Measurements from ENCODE around the gene TMIE.

The TMIE gene

DNA sequence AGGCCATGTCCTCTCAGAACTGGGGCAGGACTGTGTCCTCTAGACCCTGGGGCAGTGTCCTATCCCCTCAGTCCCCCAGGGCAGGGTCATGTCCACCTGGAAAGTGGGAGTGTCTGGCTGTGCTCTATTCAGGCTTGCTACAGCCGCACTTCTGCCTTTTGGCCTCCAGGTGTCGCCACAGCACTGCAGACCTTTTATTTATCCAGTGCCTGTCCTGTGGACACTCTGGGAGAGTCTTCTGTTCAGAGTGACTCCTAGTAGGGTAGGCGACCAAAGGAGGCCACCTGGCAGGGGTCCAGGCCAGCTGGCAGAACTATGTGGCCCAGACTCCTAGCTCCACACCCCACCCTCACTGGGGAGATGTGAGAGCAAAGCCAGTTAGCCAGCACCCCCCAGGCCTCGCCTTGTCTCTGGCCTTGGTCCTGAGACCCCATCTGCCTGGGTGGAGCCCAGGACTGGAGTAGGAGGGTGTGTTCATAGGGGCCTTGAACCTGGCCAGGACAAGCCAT, 3.9 kb downstream of the TMIE start:
- no peak overlapping the region for H3K4me3 ChIP-seq (ENCODE audit: low read depth, low read length)
- no peak for DNase-seq (ENCODE audit: low read depth)

DNA sequence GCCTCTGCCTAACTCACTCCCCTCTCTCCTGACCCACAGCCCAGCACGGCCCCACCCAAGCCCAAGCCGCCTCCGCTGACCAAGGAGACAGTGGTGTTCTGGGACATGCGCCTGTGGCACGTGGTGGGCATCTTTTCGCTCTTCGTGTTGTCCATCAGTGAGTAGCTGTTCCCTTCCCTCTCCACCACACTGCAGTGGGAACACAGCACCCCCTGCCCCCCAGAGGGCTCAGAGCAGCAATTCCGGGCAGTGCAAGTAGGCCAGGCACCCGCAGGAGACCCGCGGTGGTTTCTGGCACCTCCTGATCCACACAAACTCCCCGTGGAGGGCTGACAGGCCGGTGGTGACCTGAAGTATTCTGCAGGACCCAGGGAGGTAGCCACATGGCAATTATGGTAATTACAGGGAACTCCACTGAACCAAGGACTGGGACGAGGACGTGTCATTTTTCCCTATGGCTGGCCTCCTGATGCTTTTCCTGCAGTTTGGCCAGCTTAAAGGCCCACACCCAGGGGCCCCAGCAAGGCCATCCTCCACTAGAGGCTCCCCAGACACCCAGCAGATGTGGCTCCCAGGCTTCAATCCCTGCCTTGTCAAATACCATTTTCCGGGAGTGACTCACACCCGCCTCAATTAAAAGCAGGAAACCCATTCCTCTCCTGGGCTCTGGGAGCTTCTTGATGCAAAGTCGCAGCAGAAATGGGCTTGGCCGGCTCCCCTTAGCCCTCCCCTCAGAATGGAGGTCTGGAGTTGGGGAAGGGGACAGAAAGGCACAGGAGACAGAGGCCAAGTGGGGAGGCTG, 4.8 kb downstream of the TMIE start:
- DNase-seq (ENCODE audit: low read depth): no peak
- H3K4me3 ChIP-seq (ENCODE audit: low read depth, low read length): no peak overlapping the region

- H3K4me3 ChIP-seq (ENCODE audit: low read depth, low read length): no peak overlapping the region
- DNase-seq (ENCODE audit: low read depth): no peak
Observed at GRCh38 chr3:46706771-46707582, 5.8 kb downstream of the TMIE start.

DNA sequence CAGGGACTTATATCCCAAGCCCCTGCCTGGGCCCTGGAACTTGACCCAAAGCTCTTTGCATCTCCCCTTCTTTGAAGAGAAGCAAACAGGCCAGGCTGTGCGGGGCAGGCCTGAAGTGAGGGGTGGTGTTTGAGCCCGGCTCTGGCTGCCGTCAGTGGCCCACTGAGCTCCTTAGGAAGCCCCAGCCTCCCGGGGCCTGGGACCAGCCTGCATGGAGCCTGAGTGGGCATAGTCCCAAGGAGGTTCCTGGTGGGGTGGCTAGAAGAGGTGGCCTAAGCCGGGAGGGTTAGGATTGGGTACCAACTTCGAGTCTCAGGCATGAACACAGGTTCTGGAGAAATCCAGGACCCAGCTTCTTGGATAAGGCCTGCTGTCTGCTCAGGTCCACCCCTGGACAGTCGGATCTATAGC, 6.4 kb downstream of the TMIE start:
- no peak overlapping the region for H3K4me3 ChIP-seq (ENCODE audit: low read depth, low read length)
- DNase-seq (ENCODE audit: low read depth): no peak

DNA sequence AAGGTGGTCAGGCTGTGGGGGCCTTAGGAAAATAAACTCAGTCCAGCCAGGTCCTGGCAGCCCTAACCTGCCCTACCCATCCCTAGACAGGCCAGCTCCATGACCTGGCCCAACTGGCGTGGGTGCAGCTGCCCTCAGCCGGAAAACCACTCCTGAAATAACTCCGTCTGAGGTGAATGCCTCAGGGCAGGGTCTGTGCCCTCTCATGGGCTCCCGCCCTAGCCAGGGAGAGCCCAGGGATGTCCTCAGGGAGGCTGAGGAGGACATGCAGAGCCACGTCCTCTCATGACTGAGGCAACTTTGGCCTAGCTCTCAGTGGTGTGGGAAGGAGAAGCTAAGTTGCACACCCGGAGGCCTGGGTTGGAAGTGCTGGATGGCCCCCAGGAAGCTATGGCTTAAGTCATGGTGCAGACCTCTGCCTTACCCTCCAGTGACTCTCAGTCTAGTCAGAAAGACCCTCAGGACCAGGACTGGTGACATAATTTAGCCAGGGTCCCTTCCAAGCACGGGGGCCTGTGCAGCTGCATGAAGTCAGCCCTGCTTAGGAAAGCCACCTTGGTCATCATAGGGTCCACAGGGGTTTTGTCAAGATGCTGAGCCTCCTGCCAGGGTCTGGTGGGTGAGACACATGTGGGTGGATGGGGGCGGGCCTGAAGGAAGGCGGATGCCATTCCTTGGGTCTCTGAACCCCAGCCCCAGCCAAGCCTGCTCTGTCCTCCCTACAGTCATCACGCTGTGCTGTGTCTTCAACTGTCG, 7.4 kb downstream of the TMIE start:
- DNase-seq (ENCODE audit: low read depth): no peak
- no peak overlapping the region for H3K4me3 ChIP-seq (ENCODE audit: low read depth, low read length)

- no peak for DNase-seq (ENCODE audit: low read depth)
- H3K4me3 ChIP-seq (ENCODE audit: low read depth, low read length): no peak overlapping the region
Observed at GRCh38 chr3:46709157-46709654, 8.0 kb downstream of the TMIE start.

DNA sequence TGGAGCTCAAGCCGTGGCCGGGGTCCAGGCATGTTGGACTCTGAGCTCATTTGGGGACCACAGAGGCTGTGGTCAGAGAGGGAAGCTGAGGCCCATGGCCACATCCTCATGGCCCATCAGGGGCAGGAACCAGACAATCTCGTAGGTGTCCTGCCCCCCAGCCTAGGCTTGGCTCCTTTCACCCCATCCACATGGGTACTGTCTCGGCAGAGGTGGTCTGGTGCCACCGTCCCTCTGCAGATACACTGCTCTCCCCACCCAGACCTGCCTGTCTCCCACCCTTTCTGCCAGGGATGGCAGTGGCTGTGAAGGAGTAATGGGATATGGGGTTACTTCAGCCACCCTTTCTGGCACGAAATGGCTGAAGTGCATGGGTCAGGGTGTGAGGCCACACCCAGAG, 8.5 kb downstream of the TMIE start:
- H3K4me3 ChIP-seq (ENCODE audit: low read depth, low read length): no peak overlapping the region
- no peak for DNase-seq (ENCODE audit: low read depth)

GRCh38 chr3:46710229-46710628, 9.0 kb downstream of the TMIE start:
- no peak for DNase-seq (ENCODE audit: low read depth)

DNA sequence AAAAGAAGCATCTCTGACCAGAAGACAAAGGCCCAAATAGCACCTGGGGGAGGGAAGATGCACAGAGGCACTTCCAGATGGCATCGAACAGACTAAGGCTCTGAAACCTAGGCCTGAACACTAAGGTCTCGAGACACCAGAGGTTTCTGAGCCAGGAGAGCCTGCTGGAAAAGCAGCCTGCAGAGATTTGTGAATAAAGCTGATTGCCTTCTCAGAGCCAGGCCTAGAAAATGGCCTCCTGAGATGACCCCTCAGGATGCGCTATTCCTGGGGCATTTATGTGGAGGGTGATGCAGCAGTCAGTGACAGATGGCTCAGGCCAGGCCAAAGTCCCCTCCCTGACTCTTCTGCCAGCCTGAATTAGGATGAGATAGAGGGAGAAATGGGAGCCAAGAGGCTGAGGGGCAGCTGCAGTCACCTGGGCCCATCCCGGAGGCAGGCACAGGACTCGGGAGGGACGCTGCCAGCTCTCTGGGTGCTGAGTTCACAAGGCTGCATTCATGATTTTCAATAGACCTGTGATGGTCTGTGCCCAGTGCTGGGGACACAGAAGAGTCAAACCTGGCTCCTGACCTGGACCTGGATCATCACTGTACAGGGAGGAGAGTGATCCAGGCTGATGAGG, 9.6 kb downstream of the TMIE start:
- DNase-seq (ENCODE audit: low read depth): no peak
- H3K4me3 ChIP-seq (ENCODE audit: low read depth, low read length): no peak overlapping the region

More at GRCh38 chr3:46710229-46710628, 9.0 kb downstream of the TMIE start:
- no peak overlapping the region for H3K4me3 ChIP-seq (ENCODE audit: low read depth, low read length)

GRCh38 chr3:46711305-46711704, 10.1 kb downstream of the TMIE start:
- H3K4me3 ChIP-seq (ENCODE audit: low read depth, low read length): no peak overlapping the region
- no peak for DNase-seq (ENCODE audit: low read depth)

GRCh38 chr3:46711760-46712159, 10.6 kb downstream of the TMIE start:
- no peak for DNase-seq (ENCODE audit: low read depth)
- no peak overlapping the region for H3K4me3 ChIP-seq (ENCODE audit: low read depth, low read length)

DNA sequence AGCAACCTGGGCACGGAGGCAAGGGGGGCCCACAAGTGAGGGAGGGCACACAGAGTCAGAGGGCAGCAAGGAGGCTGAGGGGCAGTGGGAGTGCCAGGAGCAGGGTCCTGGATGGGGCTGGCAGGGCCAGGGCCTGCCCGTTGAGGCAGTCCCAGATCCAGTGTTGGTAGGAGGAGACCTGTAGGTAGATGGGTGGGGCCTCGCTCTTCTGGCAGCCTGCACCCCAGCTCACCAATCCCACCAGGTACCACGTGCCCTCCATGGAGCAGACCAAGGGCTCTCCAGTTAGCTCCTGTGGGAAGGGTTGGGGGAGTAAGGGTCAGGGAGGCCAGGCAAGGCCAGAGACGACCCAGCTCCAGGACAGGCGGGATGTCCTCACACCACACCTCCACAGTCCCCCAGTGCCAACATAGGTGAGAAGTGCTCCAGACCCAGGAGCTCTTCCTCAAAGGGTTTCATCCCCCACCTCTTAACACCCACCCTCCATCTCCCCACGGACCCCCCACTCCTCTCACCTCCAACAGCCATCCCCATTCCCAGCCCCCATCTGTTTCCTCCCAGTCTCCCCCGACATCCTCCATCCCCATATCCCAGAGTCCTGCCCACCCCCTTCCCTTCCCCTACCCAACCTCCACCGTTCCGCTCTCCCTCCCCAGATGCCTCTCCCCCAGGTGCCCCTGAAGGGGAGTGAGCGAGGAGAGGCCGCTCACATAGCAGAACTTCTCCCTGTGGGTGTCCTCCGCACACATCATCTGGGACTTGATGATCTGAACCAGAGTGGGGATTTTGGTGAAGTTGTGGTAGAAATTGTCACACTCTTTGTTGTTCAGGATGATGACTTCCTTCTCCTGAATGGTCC, 11.2 kb downstream of the TMIE start:
- H3K4me3 ChIP-seq (ENCODE audit: low read depth, low read length): no peak overlapping the region
- no peak for DNase-seq (ENCODE audit: low read depth)

GRCh38 chr3:46713050-46713897, 12.1 kb downstream of the TMIE start:
- H3K4me3 ChIP-seq (ENCODE audit: low read depth, low read length): no peak overlapping the region
- DNase-seq (ENCODE audit: low read depth): no peak

GRCh38 chr3:46713898-46714552, 12.8 kb downstream of the TMIE start:
- no peak overlapping the region for H3K4me3 ChIP-seq (ENCODE audit: low read depth, low read length)
- DNase-seq (ENCODE audit: low read depth): no peak

- H3K4me3 ChIP-seq (ENCODE audit: low read depth, low read length): no peak overlapping the region
- DNase-seq (ENCODE audit: low read depth): no peak
Observed at GRCh38 chr3:46714728-46715506, 13.7 kb downstream of the TMIE start.

DNA sequence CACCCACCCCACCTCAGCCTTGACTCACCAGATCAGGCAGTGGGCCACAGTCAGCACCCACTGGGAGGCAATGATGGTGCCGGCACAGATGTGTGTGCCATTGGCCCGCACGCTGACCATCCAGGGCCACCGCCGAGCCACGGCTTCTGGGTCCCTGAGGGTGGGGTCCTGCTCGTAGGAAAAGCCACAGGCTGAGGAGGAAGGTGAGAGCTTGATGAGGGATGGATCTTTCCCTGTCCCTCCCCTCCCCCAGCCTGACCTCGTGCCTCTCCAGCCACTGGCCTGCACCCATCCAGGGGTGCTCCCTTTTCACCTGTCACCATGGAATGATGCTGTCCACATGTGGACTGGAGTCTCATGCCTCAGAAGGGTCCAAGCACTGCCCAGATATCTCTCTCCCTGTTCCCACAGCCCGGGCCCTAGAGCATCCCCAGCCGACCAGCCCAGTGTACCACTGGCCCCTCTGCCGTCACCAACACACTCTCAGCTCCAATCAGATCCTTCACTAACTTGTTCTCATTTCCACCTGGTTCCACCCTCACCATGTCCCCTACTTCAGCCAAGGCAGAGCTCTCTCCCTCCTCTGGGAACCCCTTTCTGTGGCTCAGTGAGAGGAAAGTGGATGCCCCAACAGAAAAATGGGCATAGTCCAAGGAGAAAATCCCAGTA, 14.4 kb downstream of the TMIE start:
- no peak overlapping the region for H3K4me3 ChIP-seq (ENCODE audit: low read depth, low read length)
- no peak for DNase-seq (ENCODE audit: low read depth)
